Measurements from ENCODE around the gene FAM98C.

DNA sequence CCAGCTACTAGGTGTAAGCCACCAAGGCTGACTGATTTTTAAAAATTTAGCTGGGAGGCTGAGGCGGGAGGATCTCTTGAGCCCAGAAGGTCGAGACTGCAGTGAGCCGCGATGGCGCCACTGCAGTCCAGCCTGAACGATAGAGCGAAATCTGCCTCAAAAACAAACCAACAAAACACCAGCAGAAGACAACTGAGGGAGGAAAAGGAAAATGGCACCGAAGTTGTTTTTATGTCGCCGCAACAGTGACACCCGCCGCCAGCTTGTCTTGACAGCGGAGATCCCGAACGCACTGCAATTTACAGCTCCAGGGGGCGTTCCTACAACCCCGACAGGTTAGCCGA lies 298 bp upstream of the FAM98C start:
- TF ChIP-seq POLR2AphosphoS5 (IDR thresholded peaks at IDR 0.05) = no peak
- no peak for TF ChIP-seq CTCF (IDR thresholded peaks at IDR 0.05)
- no peak for TF ChIP-seq POLR2A (IDR thresholded peaks at IDR 0.05)
- TF ChIP-seq EP300 (IDR thresholded peaks at IDR 0.05) = no peak

Data from upper lobe of left lung (tissue), 4 donors.